Activated CD4-positive, CD25-positive, alpha-beta regulatory T cell treated with anti-CD3 and anti-CD28 coated beads, Interleukin-2, amount 50 U/mL, for 16 hours (primary cell): Measurements from ENCODE around the gene IDH3A.

Source experiments
- DNase-seq: peaks from one replicate; pipeline ENCODE4 v3.0.0-alpha.2; 2020; ENCODE audit warnings: low read depth, low spot score

The IDH3A gene

DNA sequence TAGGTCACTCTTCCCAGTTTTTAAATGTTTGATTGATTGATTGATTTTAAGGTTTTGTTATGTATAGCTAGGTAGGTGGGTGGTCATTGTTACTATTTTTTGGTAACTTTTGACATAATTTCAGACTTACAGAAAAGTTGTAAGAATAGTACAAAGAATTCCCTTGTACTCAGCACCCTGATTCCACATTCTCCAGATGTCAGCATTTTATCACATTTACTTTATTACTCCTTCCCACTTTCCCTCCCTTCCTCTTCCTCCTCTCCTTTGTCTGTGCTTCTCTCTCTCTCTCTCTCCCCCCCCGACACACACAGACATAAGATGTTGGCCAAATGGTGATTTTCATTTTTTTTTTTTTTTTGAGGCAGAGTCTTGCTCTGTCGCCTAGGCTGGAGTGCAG is 14.8 kb downstream of the IDH3A start:
- DNase-seq, result no peak

DNA sequence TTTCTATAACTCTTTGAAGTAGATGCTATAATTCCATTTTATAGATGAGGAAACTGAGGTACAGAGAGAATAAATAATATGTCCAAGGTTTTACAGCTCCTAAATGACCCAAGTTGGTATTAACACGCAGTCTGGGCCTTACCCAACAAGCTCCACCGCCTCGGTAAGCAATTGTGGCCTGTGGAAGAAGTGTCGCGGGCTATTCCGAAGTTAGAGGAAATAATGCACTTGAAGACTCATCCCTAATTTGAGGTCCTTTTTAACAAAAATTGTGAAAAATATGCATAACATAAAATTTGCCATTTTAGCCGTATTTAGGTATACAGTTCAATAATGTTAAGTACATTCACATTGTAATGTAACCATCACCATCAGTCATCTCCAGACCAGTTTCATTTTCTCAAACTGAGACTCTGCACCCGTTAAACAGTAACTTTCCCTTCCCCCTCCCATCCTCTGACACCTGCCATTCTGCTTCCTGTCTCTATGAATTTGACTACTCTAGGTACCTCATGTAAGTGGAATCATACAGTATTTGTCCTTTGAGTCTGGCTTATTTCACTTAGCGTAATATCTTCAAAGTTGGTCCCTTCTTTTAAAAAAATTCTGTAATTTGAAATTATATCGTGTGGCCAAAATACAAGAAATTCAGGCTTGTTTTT is 18.2 kb downstream of the IDH3A start:
- DNase-seq, result no peak

DNA sequence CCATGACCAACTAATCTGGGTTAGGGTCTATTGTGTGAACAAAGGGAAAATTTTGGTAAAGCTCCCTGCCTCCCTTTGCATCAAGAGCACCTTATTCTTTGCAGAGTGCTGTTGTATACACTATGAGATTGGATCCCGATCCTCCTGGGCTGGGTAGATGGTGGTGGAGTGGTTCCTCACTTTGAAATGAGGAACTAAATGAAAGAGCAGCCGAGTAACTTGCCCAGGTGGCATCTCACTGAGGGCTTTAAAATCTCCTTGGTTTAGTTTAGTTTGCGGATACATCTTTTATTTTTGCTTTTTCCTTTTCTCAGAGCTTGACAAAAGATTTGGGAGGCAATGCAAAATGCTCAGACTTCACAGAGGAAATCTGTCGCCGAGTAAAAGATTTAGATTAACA is 19.4 kb downstream of the IDH3A start:
- no peak for DNase-seq

DNA sequence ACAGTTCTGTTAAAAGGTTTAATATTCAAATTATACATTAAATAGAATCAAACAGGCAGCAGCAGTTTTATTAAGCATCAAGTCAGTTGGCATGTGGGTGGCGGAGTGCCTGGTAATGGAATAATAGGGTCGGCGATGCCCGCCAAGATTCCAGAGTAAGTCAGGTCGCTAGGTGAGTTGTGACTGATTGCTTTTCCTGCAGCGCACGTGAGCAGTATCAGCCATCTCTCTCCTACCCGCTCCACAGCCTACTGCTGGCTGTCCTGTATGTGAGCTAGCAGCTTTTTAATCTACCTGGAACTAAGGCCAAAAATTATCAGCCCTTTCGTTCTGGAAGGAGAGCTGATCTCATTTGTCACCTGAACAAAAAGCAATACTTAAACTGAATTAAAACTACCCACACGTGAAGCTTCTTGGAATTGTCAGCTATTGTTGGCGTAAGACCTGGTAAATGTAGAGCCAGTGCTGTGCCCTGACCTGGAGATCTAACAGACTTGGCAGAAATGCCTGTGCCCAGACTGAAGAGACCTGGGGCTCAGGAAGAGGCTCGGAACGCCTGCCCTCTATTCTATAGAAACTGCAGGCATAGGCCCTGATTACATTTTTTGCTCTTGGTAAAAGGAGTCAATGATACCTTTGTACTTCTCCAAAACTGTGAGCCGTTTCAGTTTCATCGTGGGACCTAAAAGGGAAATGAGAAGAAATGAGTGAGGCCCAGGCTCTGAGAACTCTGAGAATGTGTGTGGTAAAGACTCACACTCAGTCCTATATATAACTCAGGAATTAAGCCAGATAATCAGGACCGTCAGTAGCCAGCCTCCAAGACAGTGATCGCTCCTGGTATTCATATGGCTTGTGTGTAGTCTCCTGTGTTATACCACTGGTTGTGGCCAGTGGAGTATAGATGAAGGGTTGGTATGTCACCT is 21.9 kb downstream of the IDH3A start:
- DNase-seq, result no peak

DNA sequence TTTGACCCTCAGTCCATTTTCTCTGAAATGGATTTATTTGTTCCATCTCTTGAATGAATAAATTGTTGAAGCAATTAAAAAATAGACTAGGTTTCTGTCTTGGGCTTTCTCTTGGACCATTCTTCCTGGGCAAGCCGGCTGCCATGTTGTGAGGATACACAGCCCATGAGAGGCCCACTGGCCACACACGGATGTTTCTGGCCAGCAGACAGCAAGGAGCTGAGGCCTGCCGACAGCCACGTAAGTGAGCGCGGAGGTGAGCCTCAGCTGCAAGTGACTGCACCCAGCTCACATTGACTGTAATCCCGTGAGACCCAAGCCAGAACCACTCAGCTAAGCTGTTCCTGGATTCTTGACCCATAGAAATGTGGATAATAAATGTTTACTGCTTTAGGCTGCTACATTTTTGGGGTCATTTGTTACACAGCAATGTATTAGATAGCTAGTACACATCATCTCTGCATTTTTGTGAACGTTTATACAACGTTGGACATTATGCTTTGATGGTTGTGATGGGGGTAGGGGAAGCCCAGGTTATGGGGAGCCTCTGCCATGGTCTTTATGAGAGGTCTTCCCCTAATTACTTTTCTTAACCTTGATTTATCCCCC is 22.8 kb downstream of the IDH3A start:
- DNase-seq, result no peak

DNA sequence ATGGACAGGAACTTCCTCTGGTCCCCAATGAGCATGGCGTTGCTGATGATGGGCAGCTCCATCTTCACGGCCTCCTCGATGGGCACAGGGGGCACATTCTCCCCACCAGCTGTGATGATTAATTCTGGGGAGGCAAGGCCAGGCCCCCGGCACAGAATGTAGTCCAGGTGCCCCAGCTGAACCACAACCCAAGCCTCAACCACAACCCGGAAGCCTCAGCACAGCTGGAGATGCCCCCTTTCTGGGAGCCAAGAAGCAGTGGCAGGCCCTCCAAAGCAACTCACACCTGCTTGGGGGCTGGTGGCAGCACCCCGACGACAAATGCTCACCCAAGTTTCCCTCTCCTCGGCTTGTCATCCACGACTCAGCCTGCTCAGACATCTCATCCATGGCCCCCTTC is 25.2 kb downstream of the IDH3A start:
- DNase-seq, result no peak

DNA sequence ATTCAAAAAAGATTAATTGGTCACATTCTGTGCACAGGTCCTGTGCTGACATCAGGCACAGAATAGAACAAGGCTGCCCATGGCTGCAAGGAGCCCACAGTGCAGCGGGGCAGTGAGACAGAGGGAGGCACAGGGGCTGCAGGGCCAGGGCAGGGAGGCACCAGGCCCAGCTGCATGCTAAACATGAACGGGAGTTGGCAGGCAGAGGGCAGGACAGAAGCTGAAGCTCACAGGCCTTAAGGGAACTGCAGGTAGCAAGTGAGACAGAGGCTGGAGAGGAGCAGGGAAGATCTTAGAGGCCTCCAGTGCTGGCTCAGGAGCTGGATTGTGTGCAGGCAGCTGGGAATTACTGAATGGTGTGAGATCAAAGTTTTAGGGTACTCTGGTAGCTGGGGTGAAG is 26.2 kb downstream of the IDH3A start:
- DNase-seq, result no peak

DNA sequence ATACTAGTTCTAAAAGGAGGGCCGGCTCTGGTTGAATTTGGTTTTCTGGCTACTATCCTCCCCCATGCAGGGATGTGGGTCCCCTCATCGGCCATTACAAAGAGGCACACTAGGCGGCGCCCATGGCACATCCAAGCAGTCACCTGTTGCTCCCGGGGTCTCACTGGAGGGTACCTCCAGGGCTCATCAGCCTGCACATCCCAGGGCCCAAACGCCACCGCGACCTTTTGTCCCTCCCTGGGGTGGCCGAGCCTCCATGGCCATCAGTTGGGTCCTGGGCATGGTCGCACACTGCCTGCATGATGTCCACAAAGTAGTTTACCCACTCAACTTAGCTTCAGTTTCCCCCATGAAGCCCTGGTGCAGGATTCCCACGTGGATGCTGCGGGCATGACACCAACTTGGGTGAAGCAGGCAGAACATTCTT is 28.3 kb downstream of the IDH3A start:
- DNase-seq, result no peak

DNA sequence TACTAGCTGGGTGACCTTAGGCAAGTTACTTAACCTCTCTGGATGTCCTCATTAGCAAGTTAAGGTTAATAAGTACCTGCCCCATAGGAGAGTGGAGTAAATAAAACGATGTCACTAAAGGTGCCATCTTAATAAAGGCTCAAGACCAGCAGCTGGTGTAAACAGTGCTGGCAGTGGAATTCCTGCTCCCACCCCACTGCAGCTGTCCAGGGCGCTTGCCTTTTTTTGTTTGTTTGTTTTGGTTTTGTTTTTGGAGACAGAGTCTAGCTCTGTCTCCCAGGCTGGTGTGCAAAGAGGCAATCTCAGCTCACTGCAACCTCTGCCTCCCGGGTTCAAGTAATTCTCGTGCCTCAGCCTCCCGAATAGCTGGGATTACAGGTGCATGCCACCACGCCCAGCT is 28.9 kb downstream of the IDH3A start:
- DNase-seq, result no peak

DNA sequence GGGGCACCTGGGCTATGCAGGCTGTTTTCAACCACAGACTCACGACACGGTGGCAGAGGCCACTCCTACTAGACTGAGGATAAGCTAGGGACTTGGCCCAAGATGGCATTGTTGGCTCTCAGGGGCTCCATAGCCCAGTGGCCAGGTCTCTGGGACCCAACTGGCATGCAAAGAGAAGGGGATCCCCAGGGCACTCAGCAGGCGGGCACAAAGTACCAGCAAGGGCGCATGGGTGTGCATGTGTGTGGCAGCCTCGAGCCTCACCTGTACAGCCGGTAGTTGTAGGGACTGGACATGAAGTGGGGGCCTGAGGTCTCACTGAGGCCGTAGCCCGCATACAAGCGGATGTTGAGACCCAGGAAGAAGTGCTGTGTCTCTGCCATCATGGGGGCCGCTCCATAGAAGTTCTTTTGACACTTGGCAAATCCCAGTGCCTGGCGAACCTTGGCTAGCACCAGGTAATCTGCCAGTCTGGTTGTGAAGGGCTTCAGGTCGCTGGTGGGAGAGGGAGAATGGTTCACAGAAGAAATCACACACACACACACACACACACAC is 30.2 kb downstream of the IDH3A start:
- DNase-seq, result no peak

DNA sequence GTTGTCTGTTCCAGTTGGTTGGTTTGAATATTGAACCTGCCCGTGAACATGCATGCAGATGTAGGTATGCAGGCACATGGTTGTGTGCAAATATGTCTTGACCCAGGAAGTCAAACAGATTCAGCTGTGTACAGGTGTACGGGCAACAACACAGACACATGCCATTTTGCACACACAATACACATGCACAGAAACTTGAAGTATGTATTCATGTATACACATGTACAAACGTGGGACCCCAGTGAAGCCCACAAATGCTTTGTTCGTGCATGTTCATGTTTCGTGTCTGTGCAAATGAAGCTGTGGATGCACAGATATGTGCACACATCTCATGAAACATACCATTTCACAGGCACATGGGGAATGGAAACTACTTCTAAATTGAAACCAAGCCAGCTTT is 30.7 kb downstream of the IDH3A start:
- no peak for DNase-seq

DNA sequence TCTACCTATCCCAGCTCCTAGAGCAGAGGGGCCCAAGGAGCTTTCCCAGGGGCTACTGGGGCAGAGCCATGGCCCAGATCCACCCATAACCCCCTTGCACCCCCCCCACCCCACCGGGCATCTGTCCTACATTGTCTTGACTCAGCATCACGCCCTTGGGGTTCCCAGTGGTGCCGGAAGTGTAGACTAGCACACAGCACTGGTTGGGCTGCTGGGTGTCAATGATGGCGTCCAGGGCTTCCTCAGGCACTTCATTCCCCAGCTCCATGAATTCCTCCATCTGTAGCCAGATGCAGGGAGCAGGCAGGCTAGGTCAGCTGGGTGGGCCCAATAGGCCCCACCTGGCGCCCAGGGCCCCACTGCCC is 33.2 kb downstream of the IDH3A start:
- no peak for DNase-seq

DNA sequence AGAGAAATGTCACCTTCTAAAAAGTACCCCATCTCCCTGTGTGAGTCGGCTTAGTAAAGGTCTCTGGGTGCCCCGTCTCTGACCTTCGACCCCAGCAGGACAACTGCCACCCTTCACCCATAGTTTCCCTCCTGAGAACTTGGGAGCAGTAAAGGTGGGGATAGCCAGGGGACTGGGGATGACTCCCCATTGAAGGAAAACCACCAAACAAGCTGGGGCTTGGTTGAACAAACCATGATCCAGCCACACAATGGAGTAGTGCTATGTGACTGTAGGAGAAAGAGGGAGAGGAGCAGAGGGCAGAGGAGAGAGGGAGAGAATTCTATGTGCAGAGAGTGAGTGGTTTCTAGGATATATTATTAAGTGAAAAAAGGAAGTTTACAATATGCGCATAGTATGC is 33.7 kb downstream of the IDH3A start:
- DNase-seq, result no peak

DNA sequence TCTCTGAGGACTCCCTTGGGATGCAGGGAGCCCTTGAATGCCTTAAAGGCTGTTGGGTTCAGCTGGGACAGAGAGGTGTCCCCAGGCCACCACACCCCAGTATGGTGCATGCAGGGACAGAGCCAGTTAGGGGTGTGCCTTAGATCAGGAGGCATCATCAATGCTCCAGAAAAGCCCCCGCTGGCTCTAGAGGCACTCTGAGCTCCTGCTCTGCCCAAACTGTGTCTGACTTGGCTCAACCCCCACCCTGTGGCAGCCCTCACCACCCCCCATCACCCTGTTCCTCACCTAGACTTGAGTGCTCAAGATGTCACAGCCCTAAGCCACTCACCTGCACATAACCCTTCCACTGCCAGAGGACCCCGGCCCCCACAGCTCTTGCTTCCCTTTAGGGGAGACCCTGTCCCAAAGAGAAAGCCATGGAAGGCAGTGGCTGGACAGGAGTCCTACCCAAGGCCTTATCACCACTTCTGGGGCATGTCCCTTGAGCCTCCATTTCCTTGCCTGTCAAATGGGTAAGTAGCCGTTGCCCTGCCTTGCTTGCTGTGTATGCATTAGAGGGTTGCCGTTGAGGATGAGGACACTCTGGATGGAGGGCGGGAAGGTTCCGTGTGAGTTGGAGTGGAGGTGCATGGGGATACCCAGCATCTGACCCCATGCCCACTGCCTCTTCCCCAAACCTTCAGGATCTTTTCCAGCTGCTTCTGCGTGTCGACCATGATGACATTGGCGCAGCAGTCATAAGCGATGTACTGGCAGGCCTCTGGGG is 43.8 kb downstream of the IDH3A start:
- DNase-seq, result no peak

DNA sequence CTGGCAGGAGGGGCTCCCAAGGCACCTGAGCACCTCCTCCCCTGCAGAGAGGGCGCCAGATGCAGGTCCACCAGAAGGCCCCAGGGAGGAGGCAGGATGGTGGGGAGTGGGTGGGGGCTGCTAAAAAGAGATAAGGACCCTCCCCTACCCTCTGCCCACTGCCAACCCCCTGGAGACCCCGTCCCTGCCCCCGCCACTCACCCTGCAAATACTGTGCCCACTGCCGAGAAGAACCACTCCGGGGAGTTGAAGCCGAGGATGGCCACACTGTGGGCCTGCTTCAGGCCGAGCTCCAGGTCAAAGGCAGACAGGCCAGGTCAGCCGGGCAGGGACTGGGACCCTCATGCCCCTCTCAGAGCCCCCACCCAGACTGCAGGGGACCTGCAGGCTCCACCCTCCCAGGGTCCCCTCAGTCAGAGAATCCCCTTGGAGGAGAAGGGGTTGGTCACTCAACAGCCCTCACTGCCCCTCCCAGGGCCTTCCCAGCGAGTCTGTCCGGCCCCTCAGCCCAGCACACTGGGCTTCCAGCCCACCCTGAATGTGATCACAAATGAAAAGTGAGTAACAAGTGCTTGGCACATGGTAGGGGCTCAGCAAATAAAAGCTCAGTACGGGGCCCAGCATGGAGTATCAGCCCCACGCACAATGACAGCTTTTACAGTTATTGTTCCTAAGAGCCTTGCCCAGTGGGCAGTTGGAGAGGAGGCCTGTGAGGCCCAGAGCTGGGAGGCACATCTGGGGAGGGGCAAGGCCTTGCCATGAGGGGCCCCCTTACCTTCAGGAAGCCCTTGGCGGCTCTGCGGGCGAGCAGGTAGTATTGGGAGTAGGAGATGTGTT is 44.8 kb downstream of the IDH3A start:
- DNase-seq, result no peak

DNA sequence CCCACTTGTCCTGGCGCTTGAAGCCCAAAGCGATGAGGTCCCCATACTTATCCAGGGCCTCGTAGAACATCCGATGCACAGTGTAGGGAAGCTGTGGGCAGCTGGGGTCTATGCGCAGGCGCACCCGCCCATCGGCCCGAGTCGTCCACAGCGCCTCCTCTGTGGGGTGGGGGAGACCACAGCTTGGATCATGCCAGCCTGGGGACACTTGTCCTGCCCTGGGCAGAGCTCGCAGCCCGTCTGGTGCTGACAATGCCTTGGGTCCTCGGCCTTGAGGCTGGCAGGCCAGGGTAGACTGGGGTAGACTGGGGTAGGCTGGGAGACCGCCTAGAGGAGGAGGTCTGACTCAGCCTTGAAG is 45.4 kb downstream of the IDH3A start:
- no peak for DNase-seq

DNA sequence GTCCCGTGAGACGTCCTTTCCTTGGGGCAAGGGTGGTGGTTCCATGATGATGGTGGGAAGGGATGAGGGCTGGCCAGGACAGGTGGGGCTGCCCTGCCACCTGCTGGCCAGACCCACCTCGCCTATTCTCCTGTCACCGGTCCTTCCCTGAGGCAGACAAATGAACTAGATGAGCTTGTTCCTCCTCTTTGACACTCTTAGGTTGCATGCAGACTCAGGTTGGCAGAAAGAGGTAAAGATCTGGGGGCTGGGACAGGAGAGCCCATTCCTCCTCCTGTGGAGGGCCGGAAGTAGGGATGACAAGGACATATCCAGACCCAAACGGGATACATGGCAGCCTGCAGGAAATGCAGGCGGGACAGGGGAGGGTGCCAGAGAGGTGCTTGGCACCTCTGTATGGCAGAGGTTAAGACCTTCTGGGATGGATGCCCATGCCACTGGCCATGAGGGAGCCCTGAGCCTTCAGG is 46.6 kb downstream of the IDH3A start:
- DNase-seq, result no peak

DNA sequence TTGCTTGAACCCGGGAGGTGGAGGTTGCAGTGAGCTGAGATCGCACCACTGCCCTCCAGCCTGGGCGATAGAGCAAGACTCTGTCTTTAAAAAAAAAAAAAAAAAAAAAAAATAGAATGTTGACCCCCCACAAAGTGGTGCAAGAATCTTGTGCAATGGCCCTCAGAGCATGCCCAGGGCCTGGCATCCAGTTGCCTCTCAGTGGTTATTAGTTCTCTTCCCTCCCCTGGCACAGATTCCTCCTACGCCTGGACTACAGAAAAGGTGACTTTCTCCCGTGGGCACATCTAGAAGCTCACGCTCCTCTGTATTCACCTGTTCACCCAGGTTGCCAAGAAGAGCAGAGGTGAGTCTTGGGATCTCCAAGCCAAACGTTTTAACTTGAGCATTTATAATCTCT is 48.5 kb downstream of the IDH3A start:
- DNase-seq, result no peak

DNA sequence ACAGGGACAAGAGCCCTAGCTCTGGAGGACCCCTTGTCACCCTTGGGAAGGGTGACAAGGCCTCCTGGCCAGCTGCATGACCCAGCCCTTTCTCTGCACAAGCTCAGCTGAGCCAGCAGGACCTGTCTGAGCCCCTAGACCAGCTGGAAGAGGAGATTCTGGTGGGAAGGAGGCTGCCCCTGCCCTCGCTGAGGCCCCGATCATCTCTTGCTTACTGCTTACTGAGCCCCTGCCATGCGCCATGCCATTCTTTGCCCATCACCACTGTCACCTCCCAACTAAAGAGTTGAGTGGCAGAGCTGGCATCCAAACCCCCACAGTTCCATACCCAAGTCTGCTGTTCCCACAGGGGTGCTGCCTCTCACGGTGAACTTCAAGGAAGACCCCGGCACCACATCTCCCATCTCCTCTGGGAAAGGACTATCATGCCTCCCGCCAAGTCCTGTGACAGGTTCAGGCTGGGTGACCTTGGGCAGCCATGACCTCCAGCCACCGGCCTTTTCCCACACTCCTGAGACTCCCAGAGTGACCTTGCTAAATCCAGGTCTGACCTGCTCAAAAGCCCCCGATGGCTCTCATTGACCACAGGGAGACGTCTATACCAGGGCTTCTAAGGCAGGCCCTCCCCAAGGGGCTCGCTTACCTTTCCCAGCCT is 51.2 kb downstream of the IDH3A start:
- DNase-seq, result no peak
